Activated CD4-positive, alpha-beta T cell treated with anti-CD3 and anti-CD28 coated beads, Interleukin-2, amount 10 ng/mL, durations not matched to agents 24 days and 14 days (primary cell): ENCODE measurements around the gene CCDC88A. TPM values are rescaled to one million over a fixed set of nuclear protein-coding genes. Genes with fewer than 3 reads are reported as not detected.

Experiments
- DNase-seq: peaks from one replicate; pipeline ENCODE4 v3.0.0; 2022
- H3K27ac Mint-ChIP-seq: one replicate; pipeline ENCODE4 v1.8.0; 2022; ENCODE audit warnings: mild to moderate bottlenecking, mixed read lengths
- H3K27me3 Mint-ChIP-seq: one replicate; pipeline ENCODE4 v1.8.0; 2022; ENCODE audit warnings: mixed read lengths
- H3K36me3 Mint-ChIP-seq: one replicate; pipeline ENCODE4 v1.8.0; 2022; ENCODE audit warnings: low read depth, mild to moderate bottlenecking, mixed read lengths
- H3K4me1 Mint-ChIP-seq: one replicate; pipeline ENCODE4 v1.8.0; 2021; ENCODE audit warnings: mixed read lengths
- H3K4me3 Mint-ChIP-seq: one replicate; pipeline ENCODE4 v1.8.0; 2022; ENCODE audit warnings: mild to moderate bottlenecking, moderate library complexity, mixed read lengths
- H3K9me3 Mint-ChIP-seq: one replicate; pipeline ENCODE4 v1.8.0; 2021; ENCODE audit warnings: mixed read lengths
- intact Hi-C: fragments of 100-400 bp; cut with micrococcal nuclease; formaldehyde crosslinking; loops from one replicate; pipeline ENCODE4 v1.15.1; 2023
- total RNA-seq: library from RNA; stranded (reverse); gene quantifications from 2 replicates; pipeline ENCODE4 v1.2.3, GENCODE V29; 2022

Gene CCDC88A
- total RNA-seq, 1 donor from 2014 or later: 9.5 TPM

DNA sequence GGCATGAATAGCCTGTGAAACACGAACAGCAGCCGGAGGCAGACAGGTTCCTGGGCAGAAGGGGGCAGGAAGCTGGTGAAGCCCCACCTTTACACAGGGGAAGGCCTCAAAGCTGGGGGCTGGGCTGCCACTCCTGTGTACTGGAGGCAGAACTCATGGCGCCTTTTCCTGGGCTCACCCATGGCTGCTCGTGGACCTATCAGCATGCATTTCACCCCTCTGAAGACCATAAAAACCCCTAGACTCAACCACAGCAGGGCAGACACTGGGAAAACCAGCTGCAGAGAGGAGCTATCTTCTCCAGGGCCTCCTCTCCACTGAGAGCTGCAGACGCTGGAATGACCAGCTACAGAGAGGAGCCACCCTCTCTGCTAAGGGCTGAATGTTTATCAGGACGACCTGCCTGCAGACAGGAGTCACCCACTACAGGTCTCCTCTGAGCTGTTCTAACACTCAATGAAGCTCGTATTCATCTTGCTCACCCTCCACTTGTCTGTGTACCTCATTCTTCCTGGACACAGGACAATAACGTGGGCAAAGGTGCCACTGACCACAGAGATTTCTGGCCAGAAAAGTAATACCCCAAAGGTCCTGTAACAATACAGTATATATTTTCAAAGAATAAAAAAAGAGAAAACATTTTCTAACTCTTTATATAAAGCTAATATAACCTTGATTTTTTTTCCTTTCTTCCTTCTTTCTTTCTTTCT, 18.9 kb upstream of the CCDC88A start:
- no peaks in the 10 kb centered on the region for H3K4me1 Mint-ChIP-seq
- no peak for DNase-seq
- H3K4me3 Mint-ChIP-seq: no peak overlapping the region
- peaks cover 7% of the 10 kb centered on the region for H3K27me3 Mint-ChIP-seq
- H3K36me3 Mint-ChIP-seq: no peaks in the 10 kb centered on the region
- intact Hi-C loops: no loop called here
- H3K9me3 Mint-ChIP-seq: no peaks in the 10 kb centered on the region
- H3K27ac Mint-ChIP-seq: no peak overlapping the region

- H3K27ac Mint-ChIP-seq: no peak overlapping the region
- no peak for DNase-seq
- H3K4me3 Mint-ChIP-seq: no peak overlapping the region
- H3K9me3 Mint-ChIP-seq: no peaks in the 10 kb centered on the region
- H3K36me3 Mint-ChIP-seq: no peaks in the 10 kb centered on the region
- peaks cover 4% of the 10 kb centered on the region for H3K27me3 Mint-ChIP-seq
- H3K4me1 Mint-ChIP-seq: no peaks in the 10 kb centered on the region
- intact Hi-C loops: no loop called here
Measured at GRCh38 chr2:55437515-55438390, 18.1 kb upstream of the CCDC88A start.

DNA sequence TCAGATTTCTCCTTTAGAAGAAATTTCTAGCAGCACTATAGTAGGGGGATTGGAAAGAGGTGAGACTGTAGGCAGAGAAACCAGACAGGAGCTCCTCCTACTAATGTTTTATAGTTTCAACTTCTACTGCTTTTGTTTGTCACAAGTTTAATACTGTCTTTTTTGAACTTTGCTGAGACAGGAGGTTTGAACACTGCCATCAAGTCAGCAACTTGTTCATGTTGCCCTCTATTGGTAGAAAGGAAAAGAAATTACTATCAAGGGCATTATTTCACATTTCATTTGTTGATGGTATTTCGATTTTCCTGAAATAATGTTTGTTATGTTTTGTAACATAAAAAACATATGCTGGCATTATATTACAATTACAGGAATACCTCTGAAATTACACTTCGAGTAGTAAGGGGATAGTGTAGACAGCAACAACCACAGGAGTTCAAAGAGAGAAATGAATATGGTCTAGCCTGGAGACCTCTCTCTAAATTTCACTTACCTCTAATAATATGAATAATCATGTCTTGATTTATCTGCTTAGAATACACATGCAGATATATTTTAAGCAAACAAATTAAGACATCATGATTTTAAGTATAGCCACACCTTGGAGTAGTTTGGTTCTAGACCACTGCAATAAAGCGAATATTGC, 12.4 kb upstream of the CCDC88A start:
- H3K27ac Mint-ChIP-seq: no peak overlapping the region
- H3K4me1 Mint-ChIP-seq: peaks cover 5% of the 10 kb centered on the region
- H3K4me3 Mint-ChIP-seq: no peak overlapping the region
- no peaks in the 10 kb centered on the region for H3K9me3 Mint-ChIP-seq
- H3K36me3 Mint-ChIP-seq: no peaks in the 10 kb centered on the region
- intact Hi-C loops: loop anchor here (5.0 kb wide), 1 partner anchor 210 kb away; no protein-coding TSS in a partner anchor
- H3K27me3 Mint-ChIP-seq: peaks cover 5% of the 10 kb centered on the region
- DNase-seq: peak; percentile 60

GRCh38 chr2:55430211-55430975, 10.7 kb upstream of the CCDC88A start:
- Mint-ChIP-seq H3K4me3 (no peak overlapping the region), H3K27ac (no peak overlapping the region), H3K27me3 (peaks cover 9% of the 10 kb centered on the region), H3K4me1 (peaks cover 5% of the 10 kb centered on the region), H3K36me3 (no peaks in the 10 kb centered on the region), H3K9me3 (no peaks in the 10 kb centered on the region)
- DNase-seq: no peak
- intact Hi-C loops: loop anchor here (5.0 kb wide), 1 partner anchor 208 kb away; no protein-coding TSS in a partner anchor

DNA sequence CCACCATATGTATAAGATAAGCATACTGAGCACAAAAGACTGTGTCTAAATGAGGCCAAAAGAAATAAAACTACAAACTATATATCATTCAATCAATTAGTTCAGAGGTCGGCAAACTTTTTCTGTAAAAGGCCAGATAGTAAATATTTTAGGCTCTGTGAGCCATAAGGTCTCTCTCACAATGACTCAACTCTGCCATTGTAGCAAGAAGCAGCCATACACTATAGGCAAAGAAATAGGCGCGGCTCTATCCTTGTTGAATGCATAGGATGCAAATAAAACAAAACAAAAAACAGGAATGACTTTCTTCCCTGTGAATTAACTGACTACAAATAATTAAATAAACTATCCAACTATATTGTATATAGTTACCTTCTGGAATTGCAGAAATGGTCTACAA, 8.6 kb upstream of the CCDC88A start:
- Mint-ChIP-seq H3K27me3 (peaks cover 14% of the 10 kb centered on the region), H3K9me3 (no peaks in the 10 kb centered on the region), H3K4me3 (no peak overlapping the region), H3K27ac (no peak overlapping the region), H3K36me3 (no peaks in the 10 kb centered on the region), H3K4me1 (peaks cover 5% of the 10 kb centered on the region)
- intact Hi-C loops: no loop called here
- DNase-seq: no peak

DNA sequence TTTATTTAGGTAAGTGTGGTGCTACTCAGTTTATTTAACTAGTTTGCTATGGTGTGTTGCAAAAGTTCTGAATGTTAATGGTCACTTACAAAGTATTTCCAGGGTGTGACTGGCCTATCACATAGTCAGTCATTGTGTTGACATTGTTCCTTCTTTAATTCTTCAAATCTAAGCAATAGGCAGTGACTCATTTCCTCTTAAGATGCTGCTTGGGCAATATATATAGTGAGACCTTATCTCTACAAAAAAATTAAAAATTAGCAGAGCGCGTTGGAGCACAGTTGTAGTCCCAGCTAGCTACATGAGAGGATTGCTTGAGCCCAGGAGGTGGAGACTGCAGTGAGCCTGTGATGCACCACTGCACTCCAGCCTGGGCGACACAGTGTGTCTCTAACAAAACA, 5.8 kb upstream of the CCDC88A start:
- Mint-ChIP-seq H3K9me3 (no peaks in the 10 kb centered on the region), H3K27ac (no peak overlapping the region), H3K4me3 (no peak overlapping the region), H3K36me3 (no peaks in the 10 kb centered on the region), H3K4me1 (peaks cover 4% of the 10 kb centered on the region), H3K27me3 (peaks cover 26% of the 10 kb centered on the region)
- DNase-seq: no peak
- intact Hi-C loops: no loop called here

DNA sequence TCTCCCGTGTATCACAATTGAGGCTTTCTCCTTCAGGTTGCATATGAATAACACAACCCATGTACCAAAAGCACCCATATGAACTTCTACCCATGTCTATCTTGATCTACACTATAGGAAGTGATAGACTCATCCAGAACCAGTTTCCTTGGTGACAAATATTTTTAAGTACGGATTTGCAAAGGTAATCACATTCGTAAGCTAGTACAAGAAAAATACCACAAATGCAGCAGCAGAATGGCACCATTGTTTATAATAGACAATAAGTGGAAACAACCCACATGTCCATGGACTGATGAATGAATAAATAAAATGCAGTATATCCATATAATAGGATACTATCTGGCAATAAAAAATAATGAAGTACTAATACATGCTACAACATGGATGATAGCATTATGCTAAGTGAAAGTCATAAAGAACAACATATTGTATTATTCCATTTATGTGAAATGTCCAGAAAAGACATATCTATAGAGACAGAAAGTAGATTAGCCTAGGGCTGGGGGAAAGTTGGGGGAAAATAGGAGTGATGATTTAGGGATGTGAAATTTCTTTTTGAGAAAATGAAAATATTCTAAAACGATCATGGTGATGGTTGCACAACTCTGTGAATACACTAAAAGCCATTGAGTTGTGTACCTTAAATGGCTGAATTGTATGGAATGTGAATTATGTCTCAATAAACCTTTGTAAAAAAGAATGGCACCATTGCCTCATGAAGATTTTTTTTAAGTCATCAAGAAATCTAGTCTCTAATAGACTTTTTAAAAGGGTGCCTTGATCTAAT, 3.4 kb upstream of the CCDC88A start:
- no peak overlapping the region for H3K4me3 Mint-ChIP-seq
- no peak for DNase-seq
- peaks cover 14% of the 10 kb centered on the region for H3K4me1 Mint-ChIP-seq
- H3K36me3 Mint-ChIP-seq: no peaks in the 10 kb centered on the region
- peaks cover 36% of the 10 kb centered on the region for H3K27me3 Mint-ChIP-seq
- no peaks in the 10 kb centered on the region for H3K9me3 Mint-ChIP-seq
- intact Hi-C loops: loop anchor here (5.0 kb wide), 3 partner anchors 94 to 701 kb away; partner anchors contain the start of genes CFAP36, EML6 and RTN4
- no peak overlapping the region for H3K27ac Mint-ChIP-seq

DNA sequence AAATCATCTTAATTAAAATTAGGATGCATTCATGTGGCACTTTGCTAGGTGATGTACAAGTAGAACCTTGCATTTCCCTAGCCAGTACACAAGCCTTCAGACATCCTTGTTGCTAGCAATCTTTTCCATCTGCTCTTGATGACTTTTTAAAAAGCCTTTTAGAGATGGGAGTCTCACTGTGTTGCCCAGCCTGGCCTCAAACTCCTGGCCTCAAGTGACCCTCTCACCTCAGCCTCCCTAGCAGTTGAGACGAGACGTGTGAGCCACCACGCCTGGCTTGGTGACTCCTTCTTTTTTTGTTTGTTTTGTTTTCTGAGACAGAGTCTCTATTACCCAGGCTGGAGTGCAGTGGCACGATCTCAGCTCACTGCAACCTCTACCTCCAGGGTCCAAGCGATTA, 1.7 kb upstream of the CCDC88A start:
- intact Hi-C loops: loop anchor here (5.0 kb wide), 3 partner anchors 96 to 699 kb away; partner anchors contain the start of genes CFAP36, EML6 and RTN4
- Mint-ChIP-seq H3K4me1 (peaks cover 17% of the 10 kb centered on the region), H3K4me3 (peak overlapping the region; percentile 63), H3K9me3 (no peaks in the 10 kb centered on the region), H3K27ac (no peak overlapping the region), H3K36me3 (no peaks in the 10 kb centered on the region), H3K27me3 (peaks cover 42% of the 10 kb centered on the region)
- DNase-seq: no peak

DNA sequence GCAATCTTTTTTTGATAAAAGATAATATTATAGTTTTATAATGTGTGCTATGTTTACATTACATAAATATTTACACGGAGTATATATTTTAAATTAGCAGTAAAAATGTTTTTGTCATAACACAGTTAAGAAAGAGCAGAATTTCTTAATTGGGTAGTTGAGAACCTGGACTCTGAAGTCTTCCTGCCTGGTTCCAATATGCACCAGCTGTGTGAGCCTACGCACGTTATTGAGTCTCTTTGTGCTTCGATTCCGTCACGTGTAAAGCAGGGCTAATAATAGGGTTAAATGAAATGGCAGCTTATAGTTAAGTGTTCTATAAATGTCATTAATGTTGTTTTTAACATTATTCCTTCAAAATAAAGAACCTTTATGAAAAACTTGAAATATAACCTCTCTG, 1.2 kb upstream of the CCDC88A start:
- DNase-seq: no peak
- Mint-ChIP-seq H3K4me3 (peak overlapping the region; percentile 63), H3K36me3 (no peaks in the 10 kb centered on the region), H3K4me1 (peaks cover 17% of the 10 kb centered on the region), H3K9me3 (no peaks in the 10 kb centered on the region), H3K27me3 (peaks cover 40% of the 10 kb centered on the region), H3K27ac (no peak overlapping the region)
- intact Hi-C loops: loop anchor here (1.0 to 5.0 kb wide), 5 partner anchors 96 to 699 kb away; partner anchors contain the start of genes CFAP36, CLHC1, EML6 and MTIF2

GRCh38 chr2:55420439-55420725, 726 bp upstream of the CCDC88A start:
- Mint-ChIP-seq H3K36me3 (no peaks in the 10 kb centered on the region), H3K27me3 (peaks cover 37% of the 10 kb centered on the region), H3K4me1 (peaks cover 17% of the 10 kb centered on the region), H3K4me3 (peak overlapping the region; percentile 90), H3K27ac (peak overlapping the region; percentile 7), H3K9me3 (no peaks in the 10 kb centered on the region)
- no peak for DNase-seq
- intact Hi-C loops: loop anchor here (1.0 to 5.0 kb wide), 5 partner anchors 97 to 698 kb away; partner anchors contain the start of genes CFAP36, CLHC1, EML6 and MTIF2

DNA sequence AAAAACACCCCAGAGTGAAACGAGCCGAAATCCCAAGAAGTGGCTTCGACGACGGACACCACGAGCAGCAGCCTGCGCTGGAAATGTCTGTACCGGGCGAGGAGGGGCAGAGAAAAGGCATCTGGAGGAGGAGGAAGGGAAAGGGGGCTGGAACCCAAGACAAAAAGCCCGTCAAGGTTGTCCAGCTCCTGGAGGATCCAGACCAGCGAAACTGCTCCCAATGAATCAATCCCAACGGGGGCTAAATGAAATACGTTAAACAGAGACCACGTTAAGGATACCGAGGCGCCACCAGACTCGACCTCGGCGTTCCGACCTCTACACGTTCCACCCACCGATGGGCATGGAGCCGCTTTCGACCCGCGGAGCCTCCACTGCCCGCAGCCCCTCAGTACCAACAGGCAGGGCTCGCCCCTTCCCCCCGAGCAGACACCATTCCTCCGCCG, 400 bp downstream of the CCDC88A start:
- Mint-ChIP-seq H3K4me3 (peak overlapping the region; percentile 90), H3K9me3 (no peaks in the 10 kb centered on the region), H3K36me3 (no peaks in the 10 kb centered on the region), H3K4me1 (peaks cover 17% of the 10 kb centered on the region), H3K27ac (peak overlapping the region; percentile 70), H3K27me3 (peaks cover 37% of the 10 kb centered on the region)
- intact Hi-C loops: loop anchor here (1.0 to 5.0 kb wide), 2 partner anchors 199 to 273 kb away; partner anchors contain the start of gene PNPT1
- DNase-seq: no peak

- Mint-ChIP-seq H3K36me3 (no peaks in the 10 kb centered on the region), H3K27me3 (peaks cover 32% of the 10 kb centered on the region), H3K9me3 (no peaks in the 10 kb centered on the region)
Measured at GRCh38 chr2:55418512-55419232, 984 bp downstream of the CCDC88A start.

More at GRCh38 chr2:55418512-55419232, 984 bp downstream of the CCDC88A start:
- intact Hi-C loops: loop anchor here (1.0 to 5.0 kb wide), 2 partner anchors 200 to 274 kb away; partner anchors contain the start of gene PNPT1
- no peak for DNase-seq
- H3K27ac Mint-ChIP-seq: peak overlapping the region; percentile 70
- peaks cover 17% of the 10 kb centered on the region for H3K4me1 Mint-ChIP-seq
- peak overlapping the region; percentile 90 for H3K4me3 Mint-ChIP-seq
